Dermis microvascular lymphatic vessel endothelial cell (primary cell): ENCODE data around the gene KIAA0040. TPM values are rescaled to one million over a fixed set of nuclear protein-coding genes. Genes with fewer than 3 reads are reported as not detected.

Source experiments
- DNase-seq, 2 donors: peaks; one replicate each; pipeline versions ENCODE4 v3.0.0 to v3.0.0-alpha.2; 2010; ENCODE audit warnings: low read depth in 2 of 2
- total RNA-seq: library from RNA; depleted of rRNA; stranded (reverse); fragments of >200 nt; gene quantifications from 2 replicates; pipeline ENCODE4 v1.2.1, GENCODE V29; 2014

KIAA0040 gene
- total RNA-seq: 9.2 and 10.0 TPM in 2 replicates

- DNase-seq: peak; percentile 57 to 67
Measured at GRCh38 chr1:175192630-175193526, at the start of gene KIAA0040. Gene KIAA0040 (minus strand): TSS chr1:175192776. CDS start chr1:175161013, 31,763 bp downstream.

- DNase-seq: no peak
Measured at GRCh38 chr1:175237389-175237788, 44.8 kb upstream of the KIAA0040 start.

- no peak for DNase-seq
Measured at GRCh38 chr1:175234639-175235038, 42.1 kb upstream of the KIAA0040 start.

GRCh38 chr1:175232335-175232734 lies 39.8 kb upstream of the KIAA0040 start:
- DNase-seq: no peak

- DNase-seq: no peak
Measured at GRCh38 chr1:175225805-175226129, 33.2 kb upstream of the KIAA0040 start.

GRCh38 chr1:175222296-175222938 lies 29.8 kb upstream of the KIAA0040 start:
- DNase-seq: no peak

- peak in 1 of 2 donors; percentile 58 for DNase-seq
Measured at GRCh38 chr1:175221557-175222175, 29.1 kb upstream of the KIAA0040 start.

- DNase-seq: no peak
Measured at GRCh38 chr1:175220853-175221556, 28.4 kb upstream of the KIAA0040 start.

- peak in 1 of 2 donors; percentile 33 for DNase-seq
Measured at GRCh38 chr1:175219774-175220173, 27.2 kb upstream of the KIAA0040 start.

- DNase-seq: no peak
Measured at GRCh38 chr1:175218786-175219434, 26.3 kb upstream of the KIAA0040 start.

GRCh38 chr1:175217721-175218531 lies 25.4 kb upstream of the KIAA0040 start:
- DNase-seq: no peak

- no peak for DNase-seq
Measured at GRCh38 chr1:175216444-175216843, 23.9 kb upstream of the KIAA0040 start.

- no peak for DNase-seq
Measured at GRCh38 chr1:175211656-175212055, 19.1 kb upstream of the KIAA0040 start.

GRCh38 chr1:175210744-175211143 lies 18.2 kb upstream of the KIAA0040 start:
- DNase-seq: no peak

- DNase-seq: no peak
Measured at GRCh38 chr1:175209493-175209921, 16.9 kb upstream of the KIAA0040 start.

GRCh38 chr1:175208773-175209492 lies 16.4 kb upstream of the KIAA0040 start:
- peak in 1 of 2 donors; percentile 12 for DNase-seq

GRCh38 chr1:175207971-175208370 lies 15.4 kb upstream of the KIAA0040 start:
- DNase-seq: no peak

- peak in 1 of 2 donors; percentile 68 for DNase-seq
Measured at GRCh38 chr1:175206687-175207086, 14.1 kb upstream of the KIAA0040 start.

- no peak for DNase-seq
Measured at GRCh38 chr1:175204330-175204729, 11.8 kb upstream of the KIAA0040 start.
